ENCODE data around the gene FBXL5.
A peak's percentile ranks its signal among the peaks of the same experiment; 100 is the strongest.
"Not testable (repeated sequence)": the region's sequence is repeated elsewhere in the genome, so short reads cannot be mapped to it uniquely, and the experiment has no call there.

Gene FBXL5

GRCh38 chr4:15649914-15650545, 5.1 kb downstream of the FBXL5 start:
- DNase-seq (ENCODE audit: low spot score), result peak; percentile 68

GRCh38 chr4:15648600-15648999, 6.6 kb downstream of the FBXL5 start:
- no peak for DNase-seq (ENCODE audit: low spot score)

- DNase-seq (ENCODE audit: low spot score), result no peak
Measured at GRCh38 chr4:15638418-15638817, 16.7 kb downstream of the FBXL5 start.

DNA sequence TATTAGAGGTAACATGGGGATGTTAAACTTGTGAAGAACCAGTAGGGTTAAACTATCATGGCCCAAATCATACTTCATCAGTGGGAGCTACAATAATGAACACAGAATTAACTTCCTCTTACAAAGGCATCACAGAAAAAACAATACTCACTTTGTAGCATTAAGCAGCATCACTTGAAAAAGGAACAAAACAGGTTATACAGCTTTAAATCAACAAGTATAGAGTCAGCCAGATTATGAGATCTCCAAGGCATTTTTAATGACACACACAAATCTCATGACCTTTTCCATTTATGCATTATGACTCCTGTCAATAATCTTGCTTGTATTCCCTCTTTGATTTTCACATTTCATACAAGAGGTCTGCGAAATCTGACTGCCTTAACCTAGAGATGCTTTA, 18.3 kb downstream of the FBXL5 start:
- DNase-seq (ENCODE audit: low spot score), result no peak

DNA sequence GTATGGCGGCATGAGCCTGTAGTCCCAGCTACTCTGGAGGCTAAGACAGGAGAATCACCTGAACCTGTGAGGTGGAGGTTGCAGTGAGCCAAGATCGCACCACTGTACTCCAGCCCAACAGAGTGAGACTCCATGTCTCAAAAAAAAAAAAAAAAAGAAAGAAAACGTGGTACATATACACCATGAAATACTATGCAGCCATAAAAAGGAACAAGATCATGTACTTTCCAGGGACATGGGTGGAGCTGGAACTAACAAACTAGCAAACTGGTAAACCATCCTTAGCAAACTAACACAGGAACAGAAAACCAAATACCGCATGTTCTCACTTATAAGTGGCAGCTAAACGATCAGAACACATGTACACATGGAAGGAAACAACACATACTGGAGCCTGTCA, 37.8 kb downstream of the FBXL5 start:
- DNase-seq (ENCODE audit: low spot score), result not testable (repeated sequence)

DNA sequence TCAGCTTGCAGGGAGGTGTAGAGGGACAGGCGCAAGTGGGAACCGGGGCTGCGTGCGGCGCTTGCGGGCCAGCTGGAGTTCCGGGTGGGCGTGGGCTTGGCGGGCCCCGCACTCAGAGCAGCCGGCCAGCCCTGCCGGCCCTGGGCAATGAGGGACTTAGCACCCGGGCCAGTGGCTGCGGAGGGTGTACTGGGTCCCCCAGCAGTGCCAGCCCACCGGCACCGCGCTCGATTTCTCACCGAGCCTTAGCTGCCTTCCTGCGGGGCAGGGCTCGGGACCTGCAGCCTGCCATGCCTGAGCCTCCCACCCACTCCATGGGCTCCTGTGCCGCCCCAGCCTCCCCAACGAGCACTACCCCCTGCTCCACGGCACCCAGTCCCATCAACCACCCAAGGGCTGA, 40.3 kb downstream of the FBXL5 start:
- DNase-seq (ENCODE audit: low spot score), result not testable (repeated sequence)

DNA sequence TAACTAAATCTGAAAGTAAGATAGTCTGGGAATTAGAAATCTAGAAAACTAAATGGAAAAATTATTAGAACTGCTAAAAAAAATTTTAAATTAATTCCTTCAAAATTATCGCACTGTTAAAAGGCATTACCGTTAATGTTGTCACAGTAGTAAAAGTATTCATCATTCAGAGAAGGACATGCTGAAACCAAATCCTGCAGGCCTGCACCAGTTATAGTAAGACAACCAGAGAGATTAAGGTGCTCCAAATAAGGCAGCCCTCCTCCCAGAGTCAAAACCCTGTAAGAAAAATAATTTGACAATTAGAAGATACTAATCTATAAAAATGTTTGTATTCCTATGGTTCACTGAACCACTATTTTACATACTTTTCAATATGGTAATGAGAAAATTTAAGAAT, 43.0 kb downstream of the FBXL5 start:
- DNase-seq (ENCODE audit: low spot score), result no peak

DNA sequence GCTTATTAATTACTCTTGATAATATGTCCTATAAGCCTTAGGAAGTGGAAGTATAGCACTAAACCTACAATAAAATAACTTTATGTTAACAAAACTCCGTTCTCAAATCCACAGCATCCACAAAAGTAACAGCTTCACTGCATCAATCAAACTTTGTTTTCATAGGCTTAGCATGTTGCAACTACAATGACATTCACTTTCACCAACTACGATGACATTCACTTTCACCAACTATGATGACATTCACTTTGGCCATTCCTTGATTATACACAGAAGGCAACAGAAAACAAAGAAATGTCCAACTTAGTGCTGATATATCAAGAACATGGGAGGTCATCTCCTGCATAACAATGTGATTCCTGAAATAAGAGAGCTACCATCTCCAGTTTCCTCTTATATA, 44.3 kb downstream of the FBXL5 start:
- no peak for DNase-seq (ENCODE audit: low spot score)

DNA sequence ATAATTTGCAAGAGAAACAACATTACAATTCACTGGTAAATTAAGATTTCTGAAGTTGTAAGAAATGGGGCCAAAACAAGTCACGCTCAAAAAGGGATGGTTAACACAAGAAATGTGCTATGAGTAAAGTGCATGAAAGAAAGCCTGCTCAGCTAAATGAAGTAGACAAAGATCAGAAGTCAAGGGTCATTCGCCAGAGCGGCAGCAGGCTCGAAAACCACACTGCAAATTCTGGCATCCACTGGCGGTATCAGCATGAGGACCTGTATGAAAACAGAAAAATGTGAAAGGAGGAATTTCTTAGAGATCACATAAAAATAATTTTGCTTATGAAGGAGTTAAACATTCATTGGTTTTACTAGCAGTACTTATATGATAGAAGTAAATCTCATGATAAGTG, 49.6 kb downstream of the FBXL5 start:
- DNase-seq (ENCODE audit: low spot score), result no peak

DNA sequence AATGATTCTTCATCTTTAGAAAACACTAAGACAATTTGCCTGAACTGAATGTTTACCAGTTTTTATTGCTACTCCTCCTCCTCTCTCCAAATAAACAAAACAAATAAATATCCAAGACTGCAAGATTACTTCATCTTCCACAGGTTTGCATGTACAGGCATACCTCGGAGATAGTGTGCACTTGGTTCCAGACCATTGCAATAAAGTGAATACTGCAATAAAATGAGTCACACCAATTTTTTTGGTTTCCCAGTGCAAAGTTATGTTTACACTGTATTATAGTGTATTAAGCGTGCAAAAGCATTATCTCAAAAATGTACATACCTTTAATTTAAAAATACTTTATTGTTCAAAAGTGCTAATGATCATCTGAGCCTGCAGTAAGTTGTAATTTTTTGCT, 53.3 kb downstream of the FBXL5 start:
- DNase-seq (ENCODE audit: low spot score), result no peak

DNA sequence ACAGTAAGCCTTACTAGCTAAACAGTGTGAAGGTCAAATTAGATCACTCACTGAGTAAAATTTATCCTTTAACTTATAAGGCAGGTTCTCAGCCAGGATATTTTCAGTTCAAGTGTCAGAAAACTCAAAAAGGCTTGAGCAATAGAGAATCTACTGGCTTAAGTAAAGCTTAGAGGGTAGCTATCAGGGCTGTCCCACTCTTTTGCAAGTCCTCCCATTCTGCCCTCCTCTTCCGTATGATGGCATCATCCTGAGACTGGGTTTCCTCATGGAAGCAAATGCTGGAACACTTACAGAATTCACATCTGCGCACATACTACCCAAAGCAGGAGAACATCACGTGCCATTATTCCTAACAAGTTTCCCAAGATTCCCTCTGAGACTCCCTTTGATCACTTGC, 55.0 kb downstream of the FBXL5 start:
- no peak for DNase-seq (ENCODE audit: low spot score)

DNA sequence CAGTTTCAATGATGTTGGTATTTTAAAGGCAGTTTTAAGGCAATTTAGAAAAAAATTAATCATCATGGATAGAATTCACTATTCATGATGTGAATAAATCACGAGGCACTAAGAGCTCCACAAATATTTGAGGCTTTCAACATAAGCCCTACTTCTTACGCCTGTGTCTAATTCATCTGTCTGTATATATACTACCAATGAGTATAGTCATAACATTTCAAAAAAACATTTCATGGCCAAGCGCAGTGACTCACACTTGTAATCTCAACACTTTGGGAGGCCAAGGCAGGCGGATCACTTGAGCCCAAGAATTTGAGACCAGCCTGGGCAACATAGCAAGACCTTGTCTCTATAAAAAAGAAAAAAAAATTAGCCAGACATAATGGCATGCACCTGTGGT, 56.5 kb downstream of the FBXL5 start:
- DNase-seq (ENCODE audit: low spot score), result no peak

- DNase-seq (ENCODE audit: low spot score), result no peak
Measured at GRCh38 chr4:15592799-15593198, 62.4 kb downstream of the FBXL5 start.

- no peak for DNase-seq (ENCODE audit: low spot score)
Measured at GRCh38 chr4:15587649-15588048, 67.5 kb downstream of the FBXL5 start.

DNA sequence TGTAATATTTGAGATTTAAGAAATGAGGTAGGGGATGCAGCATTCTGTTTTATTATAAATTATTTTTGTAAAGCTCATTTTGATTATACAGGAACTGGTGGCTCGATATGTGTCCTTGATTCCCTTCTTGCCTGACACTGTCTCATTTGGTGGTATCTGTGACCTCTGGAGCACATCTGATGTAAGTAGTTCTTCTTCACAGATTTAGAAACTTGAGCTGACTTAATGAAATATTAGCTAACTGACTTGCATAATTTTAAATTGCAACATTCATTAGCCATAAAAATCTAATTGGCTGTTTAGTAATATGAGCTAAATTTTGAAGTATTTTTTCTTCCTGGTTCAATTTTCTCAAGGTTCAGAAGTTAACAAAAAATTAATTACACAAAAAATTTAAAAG, 69.1 kb downstream of the FBXL5 start:
- no peak for DNase-seq (ENCODE audit: low spot score)

DNA sequence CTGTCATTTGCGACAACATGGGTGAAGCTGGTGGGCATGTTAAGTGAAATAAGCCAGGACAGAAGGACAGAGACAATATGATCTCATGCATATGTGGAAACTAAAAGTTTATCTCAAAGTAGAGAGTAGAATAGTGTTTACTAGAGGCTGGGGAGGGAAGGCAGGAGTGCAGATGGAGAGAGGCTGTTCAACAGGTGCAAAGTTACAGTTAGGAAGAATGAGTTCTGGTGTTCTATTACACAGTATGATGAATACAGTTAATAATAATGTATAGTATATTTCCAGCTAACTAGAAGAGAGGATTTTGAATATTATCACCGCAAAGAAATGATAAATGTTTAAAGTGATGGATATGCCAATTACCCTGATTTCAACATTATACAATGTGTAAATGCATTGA, 69.8 kb downstream of the FBXL5 start:
- no peak for DNase-seq (ENCODE audit: low spot score)

- DNase-seq (ENCODE audit: low spot score), result no peak
Measured at GRCh38 chr4:15584785-15585184, 70.4 kb downstream of the FBXL5 start.

GRCh38 chr4:15577508-15577907, 77.6 kb downstream of the FBXL5 start:
- DNase-seq (ENCODE audit: low spot score), result no peak

- DNase-seq (ENCODE audit: low spot score), result no peak
Measured at GRCh38 chr4:15575966-15576365, 79.2 kb downstream of the FBXL5 start.

GRCh38 chr4:15569746-15570145, 85.4 kb downstream of the FBXL5 start:
- DNase-seq (ENCODE audit: low spot score), result no peak

GRCh38 chr4:15568821-15569220, 86.3 kb downstream of the FBXL5 start:
- DNase-seq (ENCODE audit: low spot score), result no peak

- no peak for DNase-seq (ENCODE audit: low spot score)
Measured at GRCh38 chr4:15563871-15564270, 91.3 kb downstream of the FBXL5 start.

GRCh38 chr4:15562623-15563022, 92.5 kb downstream of the FBXL5 start:
- DNase-seq (ENCODE audit: low spot score), result no peak

DNA sequence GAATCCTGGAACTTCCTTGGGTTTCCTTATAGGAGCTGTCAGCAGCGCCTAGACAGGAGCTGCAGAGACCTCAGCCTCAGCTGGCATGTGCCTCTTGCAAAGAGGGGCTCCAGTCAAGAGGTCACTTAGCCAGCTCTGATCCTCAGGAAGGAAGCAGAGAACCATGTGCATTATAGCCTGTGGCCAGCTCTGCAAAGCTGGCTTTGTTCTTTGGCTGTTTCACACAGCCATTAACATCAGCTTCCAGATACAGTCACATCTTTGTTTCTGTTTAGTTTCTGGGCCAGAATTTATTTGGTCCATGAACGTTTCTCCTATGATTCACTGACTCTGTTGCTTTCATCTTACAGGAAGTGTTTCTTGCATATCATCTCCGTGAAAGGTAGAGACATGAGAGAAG, 93.0 kb downstream of the FBXL5 start:
- DNase-seq (ENCODE audit: low spot score), result peak; percentile 63

DNA sequence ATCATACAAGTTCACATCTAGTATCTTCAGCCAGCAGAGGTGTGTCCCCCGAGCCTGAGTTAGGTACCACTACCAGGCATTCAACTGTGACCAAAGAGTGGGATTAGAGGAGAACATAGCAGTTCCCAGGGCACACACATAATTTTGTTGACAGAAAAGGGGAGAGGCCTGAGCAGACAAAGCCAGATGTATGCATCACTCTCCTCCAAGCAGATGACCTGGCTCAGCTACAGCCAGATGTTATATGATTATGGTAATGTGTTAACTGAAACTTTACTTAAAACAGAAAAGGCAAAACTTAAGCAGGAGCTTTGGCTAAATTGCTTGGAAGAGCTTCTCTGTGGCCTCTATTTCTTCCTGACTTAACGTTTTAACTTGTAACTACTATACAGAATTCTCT, 96.6 kb downstream of the FBXL5 start:
- DNase-seq (ENCODE audit: low spot score), result no peak

Measured in Ammon's horn (tissue), 1 donor.